HepG2 (cell line): Measurements from ENCODE around the gene RIMKLB. TPM values are rescaled to one million over a fixed set of nuclear protein-coding genes. Genes with fewer than 3 reads are reported as not detected.

Experiments used
- HCFC1 ChIP-seq: fragments of 150-350 bp; IDR thresholded peaks from 2 replicates; pipeline ENCODE4 v1.6.1; 2014; ENCODE audit warnings: low read depth, low read length
- MYNN ChIP-seq: sonication (generic); formaldehyde crosslinking; IDR thresholded peaks from 2 replicates; pipeline ENCODE4 v1.4.0; 2020; ENCODE audit warnings: mild to moderate bottlenecking, low read depth, missing genetic modification reagents
- THRA ChIP-seq: sonication (generic); formaldehyde crosslinking; IDR thresholded peaks from 2 replicates; pipeline ENCODE4 v1.4.0; 2020; ENCODE audit warnings: missing genetic modification reagents, borderline replicate concordance
- ZNF251 ChIP-seq: sonication (generic); formaldehyde crosslinking; IDR thresholded peaks from 2 replicates; pipeline ENCODE4 v1.9.0; 2021; ENCODE audit warnings: mild to moderate bottlenecking, missing genetic modification reagents
- ZNF460 ChIP-seq: sonication (generic); formaldehyde crosslinking; IDR thresholded peaks from 2 replicates; pipeline ENCODE4 v1.5.1; 2020; ENCODE audit warnings: missing genetic modification reagents, mild to moderate bottlenecking, borderline replicate concordance
- ZNF569 ChIP-seq: sonication (generic); formaldehyde crosslinking; IDR thresholded peaks from 2 replicates; pipeline ENCODE4 v1.5.0; 2020; ENCODE audit warnings: mild to moderate bottlenecking, missing genetic modification reagents, moderate library complexity, borderline replicate concordance
- ZNF780A ChIP-seq: sonication (generic); formaldehyde crosslinking; IDR thresholded peaks from 2 replicates; pipeline ENCODE4 v1.8.0; 2022; ENCODE audit warnings: mild to moderate bottlenecking, missing genetic modification reagents, moderate library complexity
- polyA plus RNA-seq, 8 experiments: library from polyadenylated mRNA; depleted of rRNA in 3 of 8; stranded (reverse) in 7 of 8; unstranded in 1 of 8; fragments of >200 nt; fragmentation: Illumina TruSeq in 4 of 8; extraction: Trizol in 4 of 8; gene quantifications; 2 replicates each; pipeline versions ENCODE4 v1.2.1 to v1.2.3, GENCODE V29; 2011 to 2016; ENCODE audit warnings: low read depth in 4 of 8, missing spikeins in 1 of 8, mixed read lengths in 1 of 8; ENCODE audit not compliant: insufficient read depth in 1 of 8
- total RNA-seq, 5 experiments: library from RNA; depleted of rRNA; stranded (reverse); fragments of >200 nt; fragmentation: Illumina TruSeq; extraction: Trizol; gene quantifications; 2 replicates each; pipeline ENCODE4 v1.2.3, GENCODE V29; 2016; ENCODE audit warnings: low read depth in 1 of 5
- TF ChIP-seq, protein P1 (sequence below), 2 experiments: fragments of 450-650 bp in 1 of 2; sonication (generic) in 1 of 2; formaldehyde crosslinking in 1 of 2; IDR thresholded peaks; 2 replicates each; pipeline versions ENCODE4 v1.6.1 to v1.8.0; 2016 to 2022; ENCODE audit warnings: antibody characterized with exemption in 1 of 2, mild to moderate bottlenecking in 1 of 2, missing genetic modification reagents in 1 of 2
- TF ChIP-seq, protein P2 (sequence below): sonication (generic); formaldehyde crosslinking; IDR thresholded peaks from 2 replicates; pipeline ENCODE4 v1.5.0; 2020; ENCODE audit warnings: mild to moderate bottlenecking, low read depth, missing genetic modification reagents, borderline replicate concordance

Gene RIMKLB
- total and polyA plus RNA-seq, 2 of the 13 experiments (the other 11 are each of a cell fraction or from before 2014, with no cell fraction given), result 0.33 to 0.40 TPM

GRCh38 chr12:8829621-8830020 lies 131.8 kb downstream of the RIMKLB start (continued):
- TF ChIP-seq, protein P1, sequence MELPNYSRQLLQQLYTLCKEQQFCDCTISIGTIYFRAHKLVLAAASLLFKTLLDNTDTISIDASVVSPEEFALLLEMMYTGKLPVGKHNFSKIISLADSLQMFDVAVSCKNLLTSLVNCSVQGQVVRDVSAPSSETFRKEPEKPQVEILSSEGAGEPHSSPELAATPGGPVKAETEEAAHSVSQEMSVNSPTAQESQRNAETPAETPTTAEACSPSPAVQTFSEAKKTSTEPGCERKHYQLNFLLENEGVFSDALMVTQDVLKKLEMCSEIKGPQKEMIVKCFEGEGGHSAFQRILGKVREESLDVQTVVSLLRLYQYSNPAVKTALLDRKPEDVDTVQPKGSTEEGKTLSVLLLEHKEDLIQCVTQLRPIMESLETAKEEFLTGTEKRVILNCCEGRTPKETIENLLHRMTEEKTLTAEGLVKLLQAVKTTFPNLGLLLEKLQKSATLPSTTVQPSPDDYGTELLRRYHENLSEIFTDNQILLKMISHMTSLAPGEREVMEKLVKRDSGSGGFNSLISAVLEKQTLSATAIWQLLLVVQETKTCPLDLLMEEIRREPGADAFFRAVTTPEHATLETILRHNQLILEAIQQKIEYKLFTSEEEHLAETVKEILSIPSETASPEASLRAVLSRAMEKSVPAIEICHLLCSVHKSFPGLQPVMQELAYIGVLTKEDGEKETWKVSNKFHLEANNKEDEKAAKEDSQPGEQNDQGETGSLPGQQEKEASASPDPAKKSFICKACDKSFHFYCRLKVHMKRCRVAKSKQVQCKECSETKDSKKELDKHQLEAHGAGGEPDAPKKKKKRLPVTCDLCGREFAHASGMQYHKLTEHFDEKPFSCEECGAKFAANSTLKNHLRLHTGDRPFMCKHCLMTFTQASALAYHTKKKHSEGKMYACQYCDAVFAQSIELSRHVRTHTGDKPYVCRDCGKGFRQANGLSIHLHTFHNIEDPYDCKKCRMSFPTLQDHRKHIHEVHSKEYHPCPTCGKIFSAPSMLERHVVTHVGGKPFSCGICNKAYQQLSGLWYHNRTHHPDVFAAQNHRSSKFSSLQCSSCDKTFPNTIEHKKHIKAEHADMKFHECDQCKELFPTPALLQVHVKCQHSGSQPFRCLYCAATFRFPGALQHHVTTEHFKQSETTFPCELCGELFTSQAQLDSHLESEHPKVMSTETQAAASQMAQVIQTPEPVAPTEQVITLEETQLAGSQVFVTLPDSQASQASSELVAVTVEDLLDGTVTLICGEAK (IDR thresholded peaks at IDR 0.05), result no peak
- TF ChIP-seq, protein P1 (CRISPR knock-in tag; IDR thresholded peaks at IDR 0.05), result no peak
- no peak for TF ChIP-seq THRA (CRISPR knock-in tag)
- TF ChIP-seq HCFC1, result no peak
- TF ChIP-seq ZNF780A (CRISPR knock-in tag), result no peak
- TF ChIP-seq, protein P2, sequence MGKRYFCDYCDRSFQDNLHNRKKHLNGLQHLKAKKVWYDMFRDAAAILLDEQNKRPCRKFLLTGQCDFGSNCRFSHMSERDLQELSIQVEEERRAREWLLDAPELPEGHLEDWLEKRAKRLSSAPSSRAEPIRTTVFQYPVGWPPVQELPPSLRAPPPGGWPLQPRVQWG (CRISPR knock-in tag), result no peak
- no peak for TF ChIP-seq MYNN (CRISPR knock-in tag)
- no peak for TF ChIP-seq ZNF251 (CRISPR knock-in tag)
- TF ChIP-seq ZNF460 (CRISPR knock-in tag), result no peak
- TF ChIP-seq ZNF569, result no peak
